Calu3 (cell line): ENCODE results near the gene SLC8A1. TPM values are rescaled to one million over a fixed set of nuclear protein-coding genes. Genes with fewer than 3 reads are reported as not detected.

ENCODE experiments used
- BruUV-seq: library from RNA; stranded (reverse); fragments of 400-500 nt; replicated peaks from 2 replicates; lab custom pipeline; 2021; lab: Mats Ljungman, UMichigan
- CTCF ChIA-PET: fragments of 300-600 bp; sonication (Branson Sonifier 250); formaldehyde crosslinking; loops from one replicate; lab custom pipeline; 2022; ENCODE audit warnings: antibody characterized with exemption; lab: Charles Lee
- DNase-seq: peaks from one replicate; pipeline ENCODE4 v3.0.0; 2022
- H3K27ac Mint-ChIP-seq: one replicate; pipeline ENCODE4 v1.8.0; 2022; ENCODE audit warnings: mixed read lengths; ENCODE audit not compliant: unreplicated experiment
- H3K27me3 Mint-ChIP-seq: one replicate; pipeline ENCODE4 v1.8.0; 2022; ENCODE audit warnings: mixed read lengths; ENCODE audit not compliant: unreplicated experiment
- H3K36me3 Mint-ChIP-seq: one replicate; pipeline ENCODE4 v1.8.0; 2022; ENCODE audit warnings: mild to moderate bottlenecking, moderate library complexity, mixed read lengths; ENCODE audit not compliant: insufficient read depth, unreplicated experiment
- H3K4me1 Mint-ChIP-seq: one replicate; pipeline ENCODE4 v1.8.0; 2022; ENCODE audit warnings: mild to moderate bottlenecking, low read depth, mixed read lengths; ENCODE audit not compliant: unreplicated experiment
- H3K4me3 Mint-ChIP-seq: one replicate; pipeline ENCODE4 v1.8.0; 2022; ENCODE audit warnings: mild to moderate bottlenecking, low read depth, moderate library complexity, mixed read lengths; ENCODE audit not compliant: unreplicated experiment
- H3K9me3 Mint-ChIP-seq: one replicate; pipeline ENCODE4 v1.8.0; 2022; ENCODE audit warnings: low read depth, mixed read lengths; ENCODE audit not compliant: unreplicated experiment
- intact Hi-C: fragments of 100-400 bp; cut with micrococcal nuclease; formaldehyde crosslinking; loops from one replicate; pipeline ENCODE4 v1.10.0; 2022; ENCODE audit not compliant: unreplicated experiment
- total RNA-seq: library from RNA; stranded (reverse); gene quantifications from 2 replicates; pipeline ENCODE4 v1.2.3, GENCODE V29; 2022
- TF ChIP-seq, protein P1 (sequence below): fragments of 200-600 bp; IDR thresholded peaks from one replicate; pipeline ENCODE4 v1.8.0; 2022; ENCODE audit warnings: antibody characterized with exemption; ENCODE audit not compliant: unreplicated experiment

Gene SLC8A1
- total RNA-seq, 1 experiment from 2014 or later = 0.05 TPM

DNA sequence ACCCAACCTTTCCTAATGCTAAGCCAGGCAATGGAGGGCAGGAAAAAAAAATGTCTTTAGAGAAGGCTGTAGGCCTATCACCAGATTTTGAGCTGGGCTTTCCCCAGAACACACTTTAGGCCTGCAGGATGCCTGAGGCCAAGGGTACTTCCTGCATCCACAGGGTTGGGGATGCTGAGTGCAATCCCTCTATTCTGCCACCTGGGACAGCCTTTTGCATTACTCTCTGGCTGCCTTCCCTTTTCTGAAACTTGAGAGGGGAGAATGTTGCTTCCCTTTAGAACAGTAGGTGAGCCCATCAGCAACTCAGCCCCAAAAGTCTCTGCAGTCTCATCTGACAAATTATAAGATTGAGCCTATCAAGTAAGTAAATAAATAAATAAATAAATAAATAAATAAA, 195.2 kb downstream of the SLC8A1 start:
- H3K9me3 Mint-ChIP-seq = no peaks in the 10 kb centered on the region
- intact Hi-C loops = no loop called here
- TF ChIP-seq, protein P1, sequence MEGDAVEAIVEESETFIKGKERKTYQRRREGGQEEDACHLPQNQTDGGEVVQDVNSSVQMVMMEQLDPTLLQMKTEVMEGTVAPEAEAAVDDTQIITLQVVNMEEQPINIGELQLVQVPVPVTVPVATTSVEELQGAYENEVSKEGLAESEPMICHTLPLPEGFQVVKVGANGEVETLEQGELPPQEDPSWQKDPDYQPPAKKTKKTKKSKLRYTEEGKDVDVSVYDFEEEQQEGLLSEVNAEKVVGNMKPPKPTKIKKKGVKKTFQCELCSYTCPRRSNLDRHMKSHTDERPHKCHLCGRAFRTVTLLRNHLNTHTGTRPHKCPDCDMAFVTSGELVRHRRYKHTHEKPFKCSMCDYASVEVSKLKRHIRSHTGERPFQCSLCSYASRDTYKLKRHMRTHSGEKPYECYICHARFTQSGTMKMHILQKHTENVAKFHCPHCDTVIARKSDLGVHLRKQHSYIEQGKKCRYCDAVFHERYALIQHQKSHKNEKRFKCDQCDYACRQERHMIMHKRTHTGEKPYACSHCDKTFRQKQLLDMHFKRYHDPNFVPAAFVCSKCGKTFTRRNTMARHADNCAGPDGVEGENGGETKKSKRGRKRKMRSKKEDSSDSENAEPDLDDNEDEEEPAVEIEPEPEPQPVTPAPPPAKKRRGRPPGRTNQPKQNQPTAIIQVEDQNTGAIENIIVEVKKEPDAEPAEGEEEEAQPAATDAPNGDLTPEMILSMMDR = peak; percentile 33
- no peaks in the 10 kb centered on the region for H3K36me3 Mint-ChIP-seq
- no peak overlapping the region for H3K27ac Mint-ChIP-seq
- no peak overlapping the region for H3K4me3 Mint-ChIP-seq
- no peaks in the 10 kb centered on the region for H3K27me3 Mint-ChIP-seq
- CTCF ChIA-PET = interaction anchor here (0.7 kb wide), 1 partner anchor 10 kb away, joined by 3 read pairs; no protein-coding TSS in a partner anchor
- BruUV-seq = no TSS peak
- H3K4me1 Mint-ChIP-seq = peaks cover 11% of the 10 kb centered on the region
- DNase-seq = peak; percentile 31

DNA sequence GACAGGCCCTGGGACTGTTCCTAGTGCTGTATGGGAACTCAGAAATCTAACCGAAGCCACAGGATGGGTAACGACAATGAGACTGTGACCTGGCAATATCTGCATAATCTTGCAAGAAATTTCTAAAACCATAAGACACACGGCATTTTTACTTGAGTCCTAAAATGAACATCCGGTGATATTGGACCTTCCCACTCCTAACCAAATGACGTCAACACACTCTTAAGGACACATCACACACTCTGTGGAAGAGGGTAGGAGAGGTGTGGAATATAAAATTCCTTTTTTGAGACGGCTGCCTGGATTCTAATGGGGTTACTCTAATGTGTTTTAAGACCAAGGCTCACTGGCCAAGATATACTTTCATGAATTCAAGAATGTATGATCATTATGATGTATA, 195.9 kb downstream of the SLC8A1 start:
- H3K36me3 Mint-ChIP-seq = peaks cover 3% of the 10 kb centered on the region

DNA sequence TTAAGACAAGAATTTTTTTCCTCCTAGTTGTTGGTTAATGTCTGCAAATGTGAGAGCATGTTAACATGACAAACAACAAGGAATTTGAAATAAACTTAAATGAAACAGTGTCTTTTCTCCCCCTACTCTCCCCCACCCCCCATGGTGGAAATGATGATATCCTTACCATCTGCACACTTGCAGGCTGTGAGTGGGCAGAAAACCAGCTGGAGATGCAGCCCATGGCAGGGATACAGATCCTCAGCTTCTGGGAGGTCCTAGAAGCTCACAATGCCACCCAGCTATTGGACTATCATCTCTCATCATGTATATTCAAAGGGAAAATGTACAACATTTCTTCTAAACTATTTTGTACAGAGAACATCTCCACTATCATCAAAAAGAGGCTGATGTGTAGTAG, 196.8 kb downstream of the SLC8A1 start:
- BruUV-seq = no TSS peak
- peaks cover 4% of the 10 kb centered on the region for H3K36me3 Mint-ChIP-seq
- no peak for DNase-seq
- no peak overlapping the region for H3K27ac Mint-ChIP-seq
- TF ChIP-seq, protein P1 = no peak
- CTCF ChIA-PET = no interaction called here
- no peaks in the 10 kb centered on the region for H3K27me3 Mint-ChIP-seq
- H3K9me3 Mint-ChIP-seq = no peaks in the 10 kb centered on the region
- no peak overlapping the region for H3K4me3 Mint-ChIP-seq
- peaks cover 4% of the 10 kb centered on the region for H3K4me1 Mint-ChIP-seq
- intact Hi-C loops = no loop called here

More for the DNA sequence above, 195.9 kb downstream of the SLC8A1 start:
- intact Hi-C loops = no loop called here
- no peak for DNase-seq
- Mint-ChIP-seq H3K9me3 (no peaks in the 10 kb centered on the region), H3K4me1 (peaks cover 11% of the 10 kb centered on the region), H3K27ac (no peak overlapping the region), H3K4me3 (no peak overlapping the region), H3K27me3 (no peaks in the 10 kb centered on the region)
- no TSS peak for BruUV-seq
- TF ChIP-seq, protein P1 = no peak
- CTCF ChIA-PET = interaction anchor here (0.7 kb wide), 1 partner anchor 11 kb away, joined by 3 read pairs; no protein-coding TSS in a partner anchor

DNA sequence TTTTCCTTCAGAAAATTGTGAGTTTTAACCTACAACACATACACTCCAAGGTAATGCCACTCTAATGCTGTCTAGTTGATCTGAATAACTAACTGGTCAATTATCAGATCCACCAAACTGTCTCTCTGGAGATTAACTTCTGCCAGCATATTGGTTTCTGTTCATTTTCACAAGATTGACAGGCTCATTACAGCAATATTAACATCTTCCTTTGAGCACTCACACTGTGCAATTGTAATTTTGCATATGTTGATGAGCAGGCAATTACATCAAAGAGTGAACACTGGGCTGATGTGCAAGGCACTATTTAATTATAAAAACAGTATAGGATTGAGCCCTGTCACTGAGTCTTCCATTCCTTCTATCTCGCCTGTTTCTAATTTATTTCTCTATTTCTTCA, 197.3 kb downstream of the SLC8A1 start:
- Mint-ChIP-seq H3K4me1 (no peaks in the 10 kb centered on the region), H3K27me3 (no peaks in the 10 kb centered on the region), H3K27ac (no peak overlapping the region), H3K9me3 (no peaks in the 10 kb centered on the region), H3K36me3 (peaks cover 4% of the 10 kb centered on the region), H3K4me3 (no peak overlapping the region)
- CTCF ChIA-PET = no interaction called here
- no peak for DNase-seq
- BruUV-seq = no TSS peak
- intact Hi-C loops = no loop called here
- TF ChIP-seq, protein P1 = no peak
